ENCODE data around the gene OAS3.

DNA sequence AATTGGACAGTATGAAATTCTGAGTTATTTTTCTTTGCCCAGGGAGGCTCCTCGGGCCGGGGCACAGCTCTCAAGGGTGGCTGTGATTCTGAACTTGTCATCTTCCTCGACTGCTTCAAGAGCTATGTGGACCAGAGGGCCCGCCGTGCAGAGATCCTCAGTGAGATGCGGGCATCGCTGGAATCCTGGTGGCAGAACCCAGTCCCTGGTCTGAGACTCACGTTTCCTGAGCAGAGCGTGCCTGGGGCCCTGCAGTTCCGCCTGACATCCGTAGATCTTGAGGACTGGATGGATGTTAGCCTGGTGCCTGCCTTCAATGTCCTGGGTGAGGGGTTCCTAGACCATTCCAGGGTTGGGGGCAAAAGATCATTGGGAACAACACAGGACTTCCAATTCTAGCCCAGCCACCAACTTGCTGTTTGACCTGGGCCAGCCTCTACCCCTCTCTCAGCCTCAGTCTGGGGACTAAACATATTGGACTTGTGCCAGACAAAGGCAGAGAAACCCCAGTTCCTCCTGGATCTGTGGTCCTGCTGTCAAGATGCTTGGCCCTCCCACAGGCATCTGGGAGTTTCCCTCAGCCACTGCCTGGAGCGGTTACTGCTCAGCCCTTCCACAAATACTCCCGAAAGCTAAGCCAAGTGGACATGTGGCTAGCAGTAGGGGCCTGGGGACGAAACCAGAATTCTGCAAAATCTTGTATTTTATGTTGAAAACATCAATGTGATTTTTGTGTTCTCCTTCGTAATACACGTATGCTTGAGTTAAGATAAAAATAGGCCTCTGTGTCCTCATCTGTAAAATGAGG is 3.5 kb downstream of the OAS3 start:
- TF ChIP-seq EZH2phosphoT487 (IDR thresholded peaks at IDR 0.05; ENCODE audit: borderline replicate concordance, low read length): no peak
- no peak for TF ChIP-seq CTCF (IDR thresholded peaks at IDR 0.05; ENCODE audit: low read depth, low read length, poor library complexity, severe bottlenecking)

All from DOHH2 (cell line).